ENCODE measurements around the gene NRXN2.

Gene NRXN2

GRCh38 chr11:64742889-64743590 lies 20.0 kb upstream of the NRXN2 start:
- DNase-seq: peak; percentile 54

DNA sequence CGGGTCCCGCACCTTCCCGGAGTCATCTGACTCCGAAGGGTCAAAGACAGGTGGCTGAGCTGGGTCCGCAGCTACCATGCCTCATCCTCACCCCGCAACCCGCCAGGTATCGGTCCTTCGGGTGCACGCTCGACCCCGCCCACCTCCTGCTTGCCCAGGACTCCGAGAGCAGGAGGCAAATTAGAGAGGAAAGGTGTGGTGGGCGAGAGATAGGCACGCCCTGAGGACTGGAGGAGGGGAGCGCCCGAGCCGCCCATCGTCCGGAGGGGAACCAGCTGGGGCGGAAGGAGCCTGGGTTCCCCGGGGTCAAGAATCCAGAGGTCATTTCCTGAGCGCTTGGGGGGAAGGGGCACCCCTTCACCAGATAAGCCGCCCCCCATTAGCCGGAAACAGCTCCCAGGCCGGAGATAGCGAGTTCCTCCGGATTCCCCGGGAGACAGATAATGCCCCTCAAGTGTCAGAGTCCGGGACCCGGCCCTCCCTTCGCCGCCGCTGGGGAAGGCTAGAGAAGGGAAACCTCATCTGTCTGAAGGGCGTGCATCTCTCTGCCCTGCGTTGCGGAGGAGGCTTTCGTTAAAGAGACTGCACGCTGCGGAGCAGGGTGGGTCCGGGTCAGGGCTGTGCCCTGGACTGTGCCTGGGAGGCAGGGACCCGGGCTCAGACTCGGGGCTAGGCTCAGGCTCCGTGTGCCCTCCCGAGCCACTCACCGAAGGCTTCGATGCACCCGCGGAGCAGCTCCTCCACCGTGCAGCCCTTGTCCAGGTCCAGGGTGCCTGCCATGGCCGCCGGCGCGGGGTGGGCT lies 19.3 kb upstream of the NRXN2 start:
- DNase-seq: peak; percentile 30

DNA sequence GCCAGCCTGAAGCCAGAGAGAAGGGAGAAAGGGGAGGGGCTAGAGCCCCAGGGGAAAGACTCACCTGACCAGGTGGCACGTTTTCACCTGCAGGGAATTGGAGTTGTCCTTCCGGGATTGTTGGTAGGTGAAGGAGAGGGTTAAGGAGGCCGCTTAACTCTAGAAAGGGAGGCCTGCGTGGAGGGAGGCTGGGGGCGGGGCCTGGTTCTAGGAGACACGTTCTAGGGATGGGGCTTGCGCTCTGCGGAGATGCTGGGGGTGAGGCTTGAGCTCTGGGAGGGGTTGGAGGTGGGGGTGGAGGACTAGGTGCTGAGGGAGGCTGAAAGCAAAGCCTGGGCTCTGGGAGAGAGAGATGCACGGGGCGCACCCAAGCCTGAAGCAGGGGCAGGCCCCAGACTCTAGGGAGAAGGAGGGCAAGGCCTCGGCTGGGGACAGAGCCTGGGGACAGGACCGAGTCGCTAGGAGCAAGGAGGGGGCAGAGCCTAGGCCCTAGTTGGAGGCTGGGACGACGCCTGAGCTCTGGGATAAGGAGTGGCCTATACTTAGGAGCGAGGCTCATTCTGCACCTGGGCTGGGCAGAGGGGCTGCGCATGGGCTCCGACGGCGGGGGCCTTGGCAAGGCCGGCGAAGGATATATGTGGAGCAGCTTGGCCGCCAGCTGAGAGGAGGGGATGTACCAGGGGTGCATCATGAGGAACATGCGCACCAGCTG lies 18.5 kb upstream of the NRXN2 start:
- no peak for DNase-seq

DNA sequence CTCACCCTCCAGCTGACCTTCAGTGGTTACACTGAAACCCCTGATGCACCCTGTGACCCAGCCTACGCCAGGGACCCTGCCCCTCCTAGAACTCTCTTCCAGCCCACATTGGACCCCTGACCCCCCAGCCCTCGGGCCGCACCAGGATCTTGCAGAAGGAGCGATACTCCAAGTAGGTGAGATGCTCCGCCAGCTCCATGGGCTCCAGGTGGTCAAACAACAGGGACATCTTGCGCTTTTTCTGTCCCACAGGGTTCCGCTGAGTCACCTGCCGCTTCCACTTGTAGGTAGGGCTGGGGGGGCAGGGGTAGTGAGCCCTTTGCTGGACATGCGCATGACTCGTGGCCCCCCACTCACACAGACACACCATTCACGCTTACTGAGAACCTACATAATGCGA lies 16.9 kb upstream of the NRXN2 start:
- no peak for DNase-seq

DNA sequence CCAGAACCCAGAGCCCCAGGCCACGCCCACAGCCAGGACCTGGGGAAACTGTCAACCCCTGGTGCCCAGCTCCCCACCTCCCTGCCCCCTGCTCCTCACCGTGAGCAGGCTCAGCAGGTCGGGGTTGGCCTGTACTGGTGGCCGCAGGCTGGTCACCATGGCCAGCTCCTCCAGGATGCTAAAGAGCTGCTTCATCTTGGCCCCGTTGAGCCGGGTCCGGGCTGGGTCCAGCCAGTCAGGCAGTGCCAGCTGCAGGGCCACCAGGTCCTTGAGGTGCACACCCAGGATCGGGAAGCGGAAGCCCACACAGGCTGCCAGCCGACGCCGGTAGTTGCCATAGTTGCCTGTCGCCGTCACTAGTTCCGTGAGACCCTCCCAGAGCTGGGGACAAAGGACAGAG lies 13.7 kb upstream of the NRXN2 start:
- no peak for DNase-seq

- no peak for DNase-seq
These were observed 12.8 kb upstream of the NRXN2 start for GRCh38 chr11:64735725-64736259.

GRCh38 chr11:64734811-64735724 lies 12.1 kb upstream of the NRXN2 start:
- no peak for DNase-seq

DNA sequence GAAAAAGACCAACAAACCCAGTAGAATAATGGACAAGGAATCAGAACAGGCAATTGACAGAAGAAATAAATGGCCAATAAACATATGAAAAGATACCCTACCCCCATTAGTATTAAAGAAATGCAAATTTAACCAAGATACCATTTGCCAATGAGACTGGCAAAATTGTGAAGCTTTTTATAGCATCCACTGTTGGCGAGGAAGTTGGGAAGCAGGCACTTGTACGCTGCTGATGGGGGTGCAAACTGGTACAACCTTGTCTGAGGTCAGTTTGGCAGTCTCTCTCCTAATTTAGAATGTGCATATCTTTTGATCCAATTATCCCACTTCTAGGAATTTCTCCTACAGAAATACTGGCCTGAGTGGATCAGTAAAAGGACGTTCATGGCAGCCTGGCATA lies 8.6 kb upstream of the NRXN2 start:
- DNase-seq: no peak

DNA sequence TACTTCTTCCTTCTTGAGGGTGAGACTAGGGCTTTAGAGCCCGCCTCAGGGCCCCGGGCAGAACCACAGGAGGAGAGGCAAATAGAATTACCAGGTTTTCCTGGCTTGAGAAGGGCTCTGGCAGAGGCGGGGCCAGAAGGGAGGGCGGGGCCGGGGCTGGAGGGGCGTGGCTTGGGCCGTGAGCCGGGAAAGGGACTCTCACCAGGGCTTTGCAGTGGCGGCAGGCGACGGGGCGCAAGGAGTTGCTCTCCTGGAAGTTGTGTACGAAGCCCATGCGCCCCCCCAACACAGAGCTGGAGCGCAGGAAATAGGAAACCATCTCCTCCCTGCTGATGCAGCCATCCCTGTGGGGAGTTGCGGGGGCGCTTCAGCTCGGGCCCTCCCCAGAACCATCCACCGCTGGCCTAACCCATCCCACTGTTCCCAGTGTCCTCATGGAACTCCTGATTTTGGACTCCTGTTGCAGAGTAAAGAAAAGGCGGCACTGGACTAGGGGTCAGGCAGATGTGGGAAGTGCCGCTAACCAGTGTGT lies 6.9 kb upstream of the NRXN2 start:
- DNase-seq: peak; percentile 55

GRCh38 chr11:64728757-64729365 lies 5.9 kb upstream of the NRXN2 start:
- no peak for DNase-seq

DNA sequence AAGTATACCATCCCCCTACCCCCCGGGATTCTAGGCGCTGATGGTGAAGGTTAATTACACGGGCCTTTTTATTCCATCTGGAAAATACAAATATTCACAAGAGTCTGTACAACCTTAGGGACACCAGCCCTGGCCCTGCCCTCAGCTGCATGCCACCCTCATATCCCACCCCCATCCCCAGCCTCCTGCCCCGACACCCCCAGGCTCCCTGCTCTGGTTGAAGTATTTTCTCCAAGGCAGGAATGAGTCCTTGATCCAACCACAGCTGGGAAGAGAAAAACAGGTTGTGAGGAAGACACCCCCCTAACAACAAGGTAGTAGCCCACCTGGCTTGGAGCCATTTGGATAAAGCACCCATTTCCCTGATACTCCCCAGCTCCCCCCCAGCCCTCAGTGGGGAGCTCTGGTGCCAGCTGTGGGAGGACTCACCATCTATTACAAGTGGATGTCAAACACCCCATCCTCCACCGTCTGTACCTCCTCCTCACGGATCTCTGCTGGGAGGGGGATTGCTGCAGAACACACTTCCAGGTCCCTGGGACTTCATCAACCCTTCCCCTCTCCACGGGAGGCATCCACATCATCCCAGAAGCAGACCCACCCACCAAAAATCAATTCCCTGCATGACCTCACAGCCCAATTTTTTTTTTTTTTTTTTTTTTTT lies 4.0 kb upstream of the NRXN2 start:
- DNase-seq: no peak

DNA sequence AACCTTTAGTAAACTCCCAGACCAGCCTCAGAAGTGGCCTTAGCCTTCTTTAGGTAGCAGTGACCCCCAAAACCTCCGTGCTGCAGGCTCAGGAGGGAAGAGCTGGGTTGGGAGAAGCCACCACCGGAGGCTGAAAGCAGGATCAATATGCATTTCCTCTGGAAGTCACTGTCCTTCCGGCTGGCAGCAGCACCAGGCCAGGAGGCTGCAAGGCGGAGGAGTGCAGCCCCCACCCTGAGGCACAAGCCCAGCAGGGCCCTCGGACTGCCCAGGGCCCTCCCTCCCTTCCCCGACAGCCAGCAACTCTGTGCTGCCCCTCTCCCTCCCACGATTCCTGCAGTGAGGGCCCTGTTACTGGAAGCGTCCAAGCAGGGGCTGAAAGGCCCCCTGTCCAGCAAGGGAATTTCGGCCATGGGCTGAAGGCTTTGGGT lies 3.2 kb upstream of the NRXN2 start:
- peak; percentile 28 for DNase-seq

- DNase-seq: no peak
These were observed 2.0 kb upstream of the NRXN2 start for GRCh38 chr11:64724863-64725532.

GRCh38 chr11:64723907-64724862 lies 1.2 kb upstream of the NRXN2 start:
- peak; percentile 44 for DNase-seq

DNA sequence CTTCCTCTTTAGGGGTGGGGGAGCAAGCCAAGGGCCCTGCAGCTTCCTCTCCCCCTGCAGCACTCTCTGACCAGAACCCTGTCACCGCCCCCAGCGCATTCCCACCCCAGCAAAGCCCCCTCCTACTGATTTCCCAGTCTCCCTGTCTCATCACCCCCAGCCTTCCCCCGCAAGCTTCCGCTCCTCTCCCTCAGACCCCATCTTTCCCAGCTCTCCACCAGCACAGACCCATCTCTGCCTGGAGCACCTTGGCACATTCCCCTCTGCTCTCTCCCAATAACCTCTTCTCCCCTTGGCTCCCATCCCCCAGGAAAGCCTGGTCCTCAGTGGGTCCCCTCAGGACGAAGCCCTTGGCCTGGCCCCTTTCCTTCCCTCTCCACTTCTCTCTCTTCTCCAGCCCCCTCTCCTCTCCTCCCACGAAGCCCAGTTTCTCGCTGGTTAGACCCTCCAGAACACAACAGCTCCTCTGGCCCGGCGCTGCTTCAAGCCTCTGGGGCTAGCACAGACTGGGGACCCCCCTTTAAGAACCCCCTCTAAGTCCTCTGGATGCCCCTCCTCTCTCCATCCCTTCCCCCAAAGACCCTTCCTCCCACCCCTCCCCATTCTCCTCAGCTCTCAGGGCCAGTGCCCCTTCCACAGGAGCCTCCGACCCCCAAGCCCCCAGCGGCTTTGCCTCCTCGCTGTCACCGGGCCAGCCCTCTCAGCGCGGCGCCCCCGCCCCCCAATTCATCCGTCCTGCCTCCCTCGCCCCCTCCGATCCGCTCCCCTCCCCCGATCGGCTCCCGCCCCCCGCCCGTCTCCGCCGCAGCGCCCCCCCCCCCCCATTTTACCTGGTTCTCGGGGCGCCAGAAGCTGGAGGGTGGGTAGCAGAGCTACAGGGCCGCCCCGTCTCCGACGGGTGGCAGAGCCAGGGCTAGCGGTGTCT lies 594 bp downstream of the NRXN2 start:
- no peak for DNase-seq

DNA sequence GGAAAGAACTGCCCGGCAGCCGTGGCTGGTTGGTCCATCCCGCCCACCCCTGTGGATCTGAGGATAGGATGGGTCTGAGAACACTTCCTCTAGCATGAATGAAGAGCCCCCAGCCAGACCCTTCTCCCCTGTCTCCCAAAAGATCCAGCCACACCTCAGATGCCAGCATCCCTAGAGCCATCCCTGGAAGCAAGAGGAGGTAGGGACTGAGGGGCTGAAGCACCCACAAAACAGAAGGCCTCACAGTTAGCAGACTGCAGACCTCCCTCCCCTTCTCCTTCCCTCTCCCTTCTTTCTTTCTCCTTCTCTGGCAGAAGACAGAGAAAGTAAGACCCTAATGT lies 1.7 kb downstream of the NRXN2 start:
- DNase-seq: no peak

- no peak for DNase-seq
These were observed 2.2 kb downstream of the NRXN2 start for GRCh38 chr11:64720640-64721358.

DNA sequence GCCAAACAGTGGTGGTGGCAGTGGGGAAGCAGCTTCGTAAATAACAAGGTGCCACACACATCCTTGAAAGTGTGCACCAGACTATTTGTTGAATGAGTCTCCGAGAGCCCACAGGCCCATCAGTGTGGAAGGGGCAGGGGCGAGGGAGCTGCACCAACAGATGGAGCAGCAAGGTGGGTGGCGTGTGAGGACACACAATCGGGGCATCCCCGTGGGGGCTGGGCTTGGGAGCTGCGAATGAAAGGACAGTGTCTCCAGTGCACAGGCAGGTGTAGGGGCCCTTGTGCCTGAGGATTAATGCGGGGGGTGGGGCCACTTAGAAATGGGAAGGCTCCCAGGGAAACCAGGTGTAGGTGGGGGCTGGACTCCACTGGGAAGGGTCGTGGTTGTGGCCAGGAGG lies 2.8 kb downstream of the NRXN2 start:
- no peak for DNase-seq
